HL-60 (cell line): Measurements from ENCODE around the gene MYO1E.

Source experiments
- DNase-seq, 2 experiments: peaks; one replicate each; pipeline ENCODE4 v3.0.0-alpha.2; 2010 to 2020; ENCODE audit warnings: low read depth in 1 of 2, low spot score in 1 of 2
- H3K27ac ChIP-seq: fragments of 250-450 bp; sonication (Bioruptor Pico); replicated peaks from 2 replicates; pipeline ENCODE4 v1.5.1; 2020; ENCODE audit warnings: mild to moderate bottlenecking, moderate library complexity
- H3K27me3 ChIP-seq: fragments of 250-450 bp; sonication (Bioruptor Pico); 2 replicates; pipeline ENCODE4 v1.5.1; 2021; ENCODE audit warnings: mild to moderate bottlenecking, moderate library complexity; ENCODE audit not compliant: insufficient read depth, poor library complexity, severe bottlenecking
- H3K4me3 ChIP-seq: replicated peaks from 2 replicates; pipeline ENCODE4 v1.5.1; 2011; ENCODE audit warnings: mild to moderate bottlenecking, control low read depth, low read length; ENCODE audit not compliant: insufficient read depth
- GABPA ChIP-seq: IDR thresholded peaks from 2 replicates; pipeline ENCODE4 v1.6.1; 2012; ENCODE audit warnings: low read depth
- POLR2AphosphoS5 ChIP-seq: IDR thresholded peaks from 2 replicates; pipeline ENCODE4 v1.6.1; 2012; ENCODE audit warnings: low read depth
- SPI1 ChIP-seq: IDR thresholded peaks from 2 replicates; pipeline ENCODE4 v1.6.1; 2012; ENCODE audit warnings: low read depth, mild to moderate bottlenecking, borderline replicate concordance
- TF ChIP-seq, protein P1 (sequence below): IDR thresholded peaks from one replicate; pipeline ENCODE4 v1.5.1; 2011; ENCODE audit warnings: low read length, control low read depth, inconsistent platforms; ENCODE audit not compliant: insufficient read depth
- TF ChIP-seq, protein P2 (sequence below): IDR thresholded peaks from 2 replicates; pipeline ENCODE4 v1.6.1; 2012; ENCODE audit warnings: low read depth; ENCODE audit not compliant: insufficient replicate concordance

Gene MYO1E

DNA sequence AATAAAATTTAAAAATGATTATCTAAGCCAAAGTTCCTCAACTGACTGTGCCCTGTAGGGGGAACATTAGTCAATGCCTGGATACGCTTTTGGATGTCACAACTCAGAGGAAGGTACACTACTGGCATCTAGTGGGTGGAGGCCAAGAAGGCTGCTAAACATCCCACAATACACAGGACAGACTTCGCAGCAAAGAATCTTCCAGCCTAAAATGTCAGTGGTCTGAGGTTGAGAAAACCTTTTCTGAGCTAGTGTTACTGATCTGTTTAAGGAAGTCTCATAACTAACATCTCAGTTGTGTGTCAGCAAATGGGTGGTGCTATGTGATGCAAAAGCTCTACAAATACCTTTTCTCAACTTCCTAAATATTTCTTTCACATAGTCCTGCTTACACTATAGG lies 186.9 kb downstream of the MYO1E start:
- Histone ChIP-seq H3K27ac (no peak overlapping the region), H3K4me3 (no peak overlapping the region), H3K27me3 (peaks cover 4% of the 10 kb centered on the region)
- DNase-seq: peak; percentile 2 to 45
- TF ChIP-seq, protein P1, sequence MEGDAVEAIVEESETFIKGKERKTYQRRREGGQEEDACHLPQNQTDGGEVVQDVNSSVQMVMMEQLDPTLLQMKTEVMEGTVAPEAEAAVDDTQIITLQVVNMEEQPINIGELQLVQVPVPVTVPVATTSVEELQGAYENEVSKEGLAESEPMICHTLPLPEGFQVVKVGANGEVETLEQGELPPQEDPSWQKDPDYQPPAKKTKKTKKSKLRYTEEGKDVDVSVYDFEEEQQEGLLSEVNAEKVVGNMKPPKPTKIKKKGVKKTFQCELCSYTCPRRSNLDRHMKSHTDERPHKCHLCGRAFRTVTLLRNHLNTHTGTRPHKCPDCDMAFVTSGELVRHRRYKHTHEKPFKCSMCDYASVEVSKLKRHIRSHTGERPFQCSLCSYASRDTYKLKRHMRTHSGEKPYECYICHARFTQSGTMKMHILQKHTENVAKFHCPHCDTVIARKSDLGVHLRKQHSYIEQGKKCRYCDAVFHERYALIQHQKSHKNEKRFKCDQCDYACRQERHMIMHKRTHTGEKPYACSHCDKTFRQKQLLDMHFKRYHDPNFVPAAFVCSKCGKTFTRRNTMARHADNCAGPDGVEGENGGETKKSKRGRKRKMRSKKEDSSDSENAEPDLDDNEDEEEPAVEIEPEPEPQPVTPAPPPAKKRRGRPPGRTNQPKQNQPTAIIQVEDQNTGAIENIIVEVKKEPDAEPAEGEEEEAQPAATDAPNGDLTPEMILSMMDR: no peak

DNA sequence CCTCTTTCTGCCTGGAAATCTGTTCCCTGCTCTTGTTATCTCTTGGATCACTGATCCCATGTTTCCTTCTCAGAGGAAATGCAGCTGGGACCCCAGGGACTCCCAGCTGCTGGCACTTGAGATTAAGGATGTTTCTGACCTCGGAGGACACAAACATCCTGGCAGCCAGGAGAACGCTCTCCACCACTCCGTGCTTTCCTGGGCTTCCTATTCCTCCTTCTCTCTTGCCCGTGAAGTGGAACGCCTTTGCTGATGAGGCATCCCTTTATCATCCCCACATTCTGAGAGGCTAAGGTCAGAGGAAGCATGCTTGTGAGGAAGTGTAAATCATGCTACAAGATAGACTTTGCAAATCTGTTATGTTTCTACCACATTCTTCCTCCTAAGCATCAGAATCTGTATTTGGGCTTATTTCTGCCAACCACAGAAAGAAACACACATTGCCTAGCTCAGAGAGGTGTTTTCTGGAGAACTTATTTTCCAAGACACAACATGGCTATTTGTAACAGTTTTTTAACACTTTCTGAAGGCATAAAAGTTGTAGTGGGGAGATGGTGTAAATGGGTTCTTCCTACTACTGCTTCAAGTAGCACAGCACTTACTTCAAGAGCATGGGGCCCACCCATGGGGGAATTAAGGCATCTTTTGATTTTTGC lies 191.6 kb downstream of the MYO1E start:
- no peak for DNase-seq
- Histone ChIP-seq H3K27me3 (no peaks in the 10 kb centered on the region), H3K4me3 (no peak overlapping the region), H3K27ac (no peak overlapping the region)
- TF ChIP-seq SPI1: no peak
- TF ChIP-seq GABPA: no peak
- TF ChIP-seq, protein P2, sequence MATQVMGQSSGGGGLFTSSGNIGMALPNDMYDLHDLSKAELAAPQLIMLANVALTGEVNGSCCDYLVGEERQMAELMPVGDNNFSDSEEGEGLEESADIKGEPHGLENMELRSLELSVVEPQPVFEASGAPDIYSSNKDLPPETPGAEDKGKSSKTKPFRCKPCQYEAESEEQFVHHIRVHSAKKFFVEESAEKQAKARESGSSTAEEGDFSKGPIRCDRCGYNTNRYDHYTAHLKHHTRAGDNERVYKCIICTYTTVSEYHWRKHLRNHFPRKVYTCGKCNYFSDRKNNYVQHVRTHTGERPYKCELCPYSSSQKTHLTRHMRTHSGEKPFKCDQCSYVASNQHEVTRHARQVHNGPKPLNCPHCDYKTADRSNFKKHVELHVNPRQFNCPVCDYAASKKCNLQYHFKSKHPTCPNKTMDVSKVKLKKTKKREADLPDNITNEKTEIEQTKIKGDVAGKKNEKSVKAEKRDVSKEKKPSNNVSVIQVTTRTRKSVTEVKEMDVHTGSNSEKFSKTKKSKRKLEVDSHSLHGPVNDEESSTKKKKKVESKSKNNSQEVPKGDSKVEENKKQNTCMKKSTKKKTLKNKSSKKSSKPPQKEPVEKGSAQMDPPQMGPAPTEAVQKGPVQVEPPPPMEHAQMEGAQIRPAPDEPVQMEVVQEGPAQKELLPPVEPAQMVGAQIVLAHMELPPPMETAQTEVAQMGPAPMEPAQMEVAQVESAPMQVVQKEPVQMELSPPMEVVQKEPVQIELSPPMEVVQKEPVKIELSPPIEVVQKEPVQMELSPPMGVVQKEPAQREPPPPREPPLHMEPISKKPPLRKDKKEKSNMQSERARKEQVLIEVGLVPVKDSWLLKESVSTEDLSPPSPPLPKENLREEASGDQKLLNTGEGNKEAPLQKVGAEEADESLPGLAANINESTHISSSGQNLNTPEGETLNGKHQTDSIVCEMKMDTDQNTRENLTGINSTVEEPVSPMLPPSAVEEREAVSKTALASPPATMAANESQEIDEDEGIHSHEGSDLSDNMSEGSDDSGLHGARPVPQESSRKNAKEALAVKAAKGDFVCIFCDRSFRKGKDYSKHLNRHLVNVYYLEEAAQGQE: no peak
- TF ChIP-seq, protein P1: no peak
- no peak for TF ChIP-seq POLR2AphosphoS5

DNA sequence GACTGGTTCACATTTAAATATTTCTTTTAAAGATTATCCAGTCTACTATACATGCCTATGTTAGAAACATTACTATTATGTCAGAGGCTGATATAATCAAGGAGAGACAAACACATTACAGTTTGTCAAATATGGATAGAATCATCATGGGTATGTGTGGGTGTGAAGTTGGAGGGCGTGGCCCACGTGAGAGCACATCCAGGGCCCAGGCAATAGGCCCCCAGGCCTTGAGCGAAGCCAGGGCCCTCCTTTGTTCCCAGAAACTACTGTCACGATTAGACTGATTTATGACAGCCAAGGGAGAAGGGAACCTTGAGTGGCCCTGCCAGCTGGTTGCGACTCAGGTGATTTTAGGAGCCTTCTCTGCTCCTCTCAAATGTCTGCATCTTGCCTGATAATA lies 193.0 kb downstream of the MYO1E start:
- DNase-seq: no peak
- no peak overlapping the region for H3K4me3 ChIP-seq
- no peaks in the 10 kb centered on the region for H3K27me3 ChIP-seq
- TF ChIP-seq, protein P1: no peak
- TF ChIP-seq GABPA (no peak), POLR2AphosphoS5 (no peak), SPI1 (no peak)
- TF ChIP-seq, protein P2: no peak
- H3K27ac ChIP-seq: no peak overlapping the region

DNA sequence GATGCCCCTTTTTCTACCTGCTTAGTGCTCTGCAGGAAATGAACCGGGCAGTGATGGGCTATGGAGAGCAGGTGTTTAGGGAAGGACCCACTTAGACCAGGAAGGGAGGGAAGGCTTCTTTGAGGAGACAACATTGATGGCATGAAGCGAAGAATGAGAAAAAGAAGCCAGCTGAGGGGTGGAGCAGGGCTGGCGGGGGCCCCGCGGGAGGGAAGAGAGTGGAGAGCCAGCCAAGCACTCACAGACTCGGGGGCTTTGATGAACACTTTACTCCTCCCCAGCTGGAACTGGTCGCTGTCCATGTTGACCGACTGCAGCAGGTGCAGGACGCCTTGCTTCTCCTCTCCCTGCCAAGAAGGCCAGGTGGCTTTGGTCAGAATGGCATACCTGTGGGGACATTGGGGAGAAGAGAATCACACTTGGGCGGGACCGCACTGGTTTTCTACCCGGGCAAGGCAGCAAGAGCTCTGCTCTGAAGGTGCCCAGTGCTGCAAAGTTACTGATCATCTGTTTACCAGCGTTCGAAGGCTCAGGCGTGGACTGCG lies 194.4 kb downstream of the MYO1E start:
- TF ChIP-seq POLR2AphosphoS5: no peak
- TF ChIP-seq, protein P2: no peak
- no peak for TF ChIP-seq GABPA
- TF ChIP-seq, protein P1: no peak
- no peak for TF ChIP-seq SPI1
- no peak overlapping the region for H3K27ac ChIP-seq

More for the DNA sequence above, 194.4 kb downstream of the MYO1E start:
- no peak for DNase-seq
- H3K27me3 ChIP-seq: no peaks in the 10 kb centered on the region
- H3K4me3 ChIP-seq: no peak overlapping the region
